AG04450 (cell line): ENCODE data around the gene GYPC. TPM values are rescaled to one million over a fixed set of nuclear protein-coding genes. Genes with fewer than 3 reads are reported as not detected.
A peak's percentile ranks its signal among the peaks of the same experiment; 100 is the strongest.

Experiments used
- CTCF ChIA-PET: fragments of 300-600, 350-600 bp; formaldehyde crosslinking; extraction: SDS; loops from one replicate; lab custom pipeline; 2022; ENCODE audit warnings: antibody characterized with exemption, inconsistent platforms; lab: Charles Lee
- POLR2A ChIA-PET: fragments of 350-600 bp; formaldehyde crosslinking; extraction: SDS; loops from one replicate; lab custom pipeline; 2021; ENCODE audit warnings: antibody characterized with exemption, inconsistent platforms; lab: Yijun Ruan, JAX
- DNase-seq: peaks from one replicate; pipeline ENCODE4 v3.0.0-alpha.2; 2011; ENCODE audit warnings: low read depth, low spot score
- H3K27ac ChIP-seq: one replicate; pipeline ENCODE4 v1.5.1; 2012; ENCODE audit warnings: low read depth, low read length, control low read depth
- H3K27me3 ChIP-seq: one replicate; pipeline ENCODE4 v1.6.0; 2012; ENCODE audit warnings: low read length; ENCODE audit not compliant: control insufficient read depth, insufficient read depth
- H3K4me3 ChIP-seq: 2 replicates; pipeline ENCODE4 v1.5.1; 2011; ENCODE audit warnings: mild to moderate bottlenecking, low read depth, low read length, control low read depth
- H3K9me3 ChIP-seq: 2 replicates; pipeline ENCODE4 v1.5.1; 2012; ENCODE audit warnings: low read length; ENCODE audit not compliant: control insufficient read depth, insufficient read depth
- polyA plus RNA-seq: library from polyadenylated mRNA; depleted of rRNA; stranded (reverse); fragments of >200 nt; gene quantifications from 2 replicates; pipeline ENCODE4 v1.2.3, GENCODE V29; 2011
- TF ChIP-seq, protein P1 (sequence below): IDR thresholded peaks from 2 replicates; pipeline ENCODE4 v1.5.1; 2011; ENCODE audit warnings: low read depth, low read length, control low read depth, inconsistent platforms

GYPC gene
- polyA plus RNA-seq, 1 experiment: 146 TPM

DNA sequence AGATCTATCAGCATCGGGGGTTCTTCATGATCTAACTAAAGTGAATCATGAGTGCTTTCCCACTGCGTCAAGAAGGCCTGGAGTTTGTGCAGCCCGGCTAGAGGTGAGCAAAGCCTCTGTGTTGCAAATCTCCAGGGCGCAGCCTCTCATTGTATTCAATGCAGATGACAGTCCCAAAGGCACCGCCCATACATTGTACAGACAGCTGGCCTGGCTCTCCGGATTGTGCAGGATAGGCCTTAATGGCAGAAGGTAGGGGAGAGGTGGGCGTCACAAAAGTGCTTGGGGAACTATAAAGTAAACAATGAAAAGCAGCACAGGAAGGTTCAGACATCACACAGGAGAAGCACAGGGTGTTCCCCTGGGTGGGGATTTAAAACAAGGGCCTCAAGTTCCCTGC is 907 bp upstream of the GYPC start:
- peak overlapping the region; percentile 88 for H3K4me3 ChIP-seq
- no peaks in the 10 kb centered on the region; the same call in 1 of the 2 replicates for H3K9me3 ChIP-seq
- TF ChIP-seq, protein P1, sequence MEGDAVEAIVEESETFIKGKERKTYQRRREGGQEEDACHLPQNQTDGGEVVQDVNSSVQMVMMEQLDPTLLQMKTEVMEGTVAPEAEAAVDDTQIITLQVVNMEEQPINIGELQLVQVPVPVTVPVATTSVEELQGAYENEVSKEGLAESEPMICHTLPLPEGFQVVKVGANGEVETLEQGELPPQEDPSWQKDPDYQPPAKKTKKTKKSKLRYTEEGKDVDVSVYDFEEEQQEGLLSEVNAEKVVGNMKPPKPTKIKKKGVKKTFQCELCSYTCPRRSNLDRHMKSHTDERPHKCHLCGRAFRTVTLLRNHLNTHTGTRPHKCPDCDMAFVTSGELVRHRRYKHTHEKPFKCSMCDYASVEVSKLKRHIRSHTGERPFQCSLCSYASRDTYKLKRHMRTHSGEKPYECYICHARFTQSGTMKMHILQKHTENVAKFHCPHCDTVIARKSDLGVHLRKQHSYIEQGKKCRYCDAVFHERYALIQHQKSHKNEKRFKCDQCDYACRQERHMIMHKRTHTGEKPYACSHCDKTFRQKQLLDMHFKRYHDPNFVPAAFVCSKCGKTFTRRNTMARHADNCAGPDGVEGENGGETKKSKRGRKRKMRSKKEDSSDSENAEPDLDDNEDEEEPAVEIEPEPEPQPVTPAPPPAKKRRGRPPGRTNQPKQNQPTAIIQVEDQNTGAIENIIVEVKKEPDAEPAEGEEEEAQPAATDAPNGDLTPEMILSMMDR: no peak
- ChIA-PET CTCF (no interaction called here), POLR2A (interaction anchor here (0.7 kb wide), 1 partner anchor 45 kb away, joined by 4 read pairs; no protein-coding TSS in a partner anchor)
- H3K27me3 ChIP-seq: no peaks in the 10 kb centered on the region
- no peak for DNase-seq
- peak overlapping the region; percentile 100 for H3K27ac ChIP-seq

DNA sequence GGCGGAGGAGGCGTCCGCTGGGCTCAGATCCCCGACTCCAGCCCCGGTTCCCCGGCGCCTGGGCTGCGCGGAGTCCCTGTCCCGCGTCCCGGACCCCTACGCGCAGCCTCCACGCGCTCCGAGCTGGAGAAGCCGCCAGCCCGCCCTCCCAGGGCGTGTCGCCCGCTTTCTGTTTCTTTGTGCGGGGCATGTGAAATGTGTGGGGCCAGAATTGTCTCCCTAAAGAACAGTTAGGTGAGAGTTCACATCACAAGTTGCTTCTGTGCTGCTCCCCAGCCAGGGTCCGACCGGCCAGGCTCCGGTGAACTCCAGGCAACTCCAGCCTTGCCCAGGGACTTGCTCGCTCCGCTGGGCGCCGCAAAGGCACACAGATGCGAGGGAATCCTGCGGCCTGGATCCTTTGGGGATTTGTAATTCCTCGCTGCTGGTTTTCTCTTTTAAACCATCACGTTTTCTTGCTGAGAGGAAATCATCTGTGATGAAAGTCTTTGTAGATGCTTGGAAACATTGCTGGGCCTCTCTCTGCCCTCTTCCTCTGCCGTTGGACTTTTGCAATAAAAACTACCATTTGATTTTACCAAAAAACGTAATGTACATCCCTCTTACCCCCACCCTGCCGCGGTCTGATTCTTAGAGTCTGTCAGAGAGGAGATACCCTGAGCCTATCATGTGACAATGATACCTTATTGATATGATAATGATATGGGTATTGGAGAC is 631 bp downstream of the GYPC start:
- Histone ChIP-seq H3K9me3 (no peaks in the 10 kb centered on the region; the same call in 1 of the 2 replicates), H3K4me3 (peak overlapping the region; percentile 88), H3K27me3 (no peaks in the 10 kb centered on the region), H3K27ac (peak overlapping the region; percentile 100)
- CTCF ChIA-PET: no interaction called here
- no peak for DNase-seq
- POLR2A ChIA-PET: interaction anchor here (1.2 to 1.9 kb wide), 6 partner anchors 15 to 64 kb away, joined by 3 to 13 read pairs (median 7); no protein-coding TSS in a partner anchor
- TF ChIP-seq, protein P1: no peak

DNA sequence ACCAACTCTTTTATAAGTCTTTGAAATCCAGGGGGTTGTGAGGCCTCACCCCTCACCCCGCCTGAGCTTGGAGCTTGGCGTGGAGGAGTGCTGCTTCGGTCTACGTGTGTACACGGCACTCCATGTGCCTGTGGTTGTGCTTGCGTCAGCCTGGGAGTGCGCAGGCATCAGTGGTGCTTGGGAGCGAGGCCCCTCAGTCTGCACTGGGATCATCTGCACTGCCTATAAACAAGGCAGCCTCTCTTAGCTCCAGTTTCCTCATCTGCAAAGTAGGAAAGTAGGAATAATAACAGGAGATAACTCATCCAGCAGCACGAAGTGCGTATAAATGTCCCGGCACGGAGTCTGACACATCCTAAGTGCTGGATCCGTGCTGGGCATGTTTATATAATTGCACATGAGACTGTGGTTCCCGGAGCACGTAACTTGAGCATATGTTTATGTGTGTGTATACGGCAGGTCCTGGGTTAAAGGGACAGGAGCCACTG is 1.2 kb downstream of the GYPC start:
- POLR2A ChIA-PET: interaction anchor here (1.2 to 1.9 kb wide), 6 partner anchors 16 to 63 kb away, joined by 3 to 13 read pairs (median 7); no protein-coding TSS in a partner anchor
- TF ChIP-seq, protein P1: no peak
- H3K9me3 ChIP-seq: no peaks in the 10 kb centered on the region; the same call in 1 of the 2 replicates
- H3K27ac ChIP-seq: peak overlapping the region; percentile 100
- no peaks in the 10 kb centered on the region for H3K27me3 ChIP-seq
- peak overlapping the region; percentile 88 for H3K4me3 ChIP-seq
- CTCF ChIA-PET: no interaction called here
- peak; percentile 92 for DNase-seq

DNA sequence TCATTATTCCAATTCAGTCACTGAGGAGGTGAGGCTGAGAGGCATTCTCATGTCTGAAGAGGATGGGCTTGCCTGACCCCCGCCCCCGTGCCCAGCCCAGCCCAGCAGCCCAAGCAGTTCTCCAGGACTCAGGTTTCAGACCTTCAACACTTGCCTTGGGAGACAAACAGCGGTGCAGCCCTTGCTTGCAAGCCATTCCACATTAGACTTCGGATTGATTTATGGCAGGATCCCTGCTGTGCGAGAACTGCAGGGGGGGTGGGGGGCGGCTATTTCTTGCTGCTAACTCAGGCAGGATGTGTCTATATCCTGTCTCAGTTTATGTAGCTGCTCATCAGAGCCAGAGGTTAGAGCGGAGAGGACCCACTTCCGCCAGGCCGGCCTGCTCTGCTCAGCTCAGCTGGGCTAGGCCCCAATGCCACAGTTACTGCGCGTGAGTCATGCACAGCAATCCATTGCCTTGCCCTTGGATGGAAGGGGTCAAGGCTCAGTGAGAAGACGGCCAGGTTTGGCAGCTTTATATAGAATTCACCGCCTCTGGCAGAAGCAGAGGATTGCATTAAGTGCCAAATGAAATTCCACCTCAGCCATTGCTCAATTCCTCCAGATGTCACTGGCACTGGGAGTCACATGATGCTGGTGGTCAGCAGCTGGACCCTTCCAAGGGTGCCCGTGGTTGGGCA is 1.8 kb downstream of the GYPC start:
- Histone ChIP-seq H3K27ac (peak overlapping the region; percentile 100), H3K4me3 (peak overlapping the region; percentile 88), H3K9me3 (no peaks in the 10 kb centered on the region; the same call in 1 of the 2 replicates), H3K27me3 (no peaks in the 10 kb centered on the region)
- CTCF ChIA-PET: no interaction called here
- POLR2A ChIA-PET: interaction anchor here (0.8 to 1.9 kb wide), 7 partner anchors 17 to 357 kb away, joined by 3 to 13 read pairs (median 6); no protein-coding TSS in a partner anchor
- TF ChIP-seq, protein P1: no peak
- peak; percentile 98 for DNase-seq
